GM19043 (cell line): ENCODE measurements around the gene SPECC1L.

Source experiments
- ATAC-seq: cut with Tn5 transposase; IDR thresholded peaks from one replicate; pipeline ENCODE4 v1.9.1; 2021; ENCODE audit warnings: low read depth; ENCODE audit not compliant: unreplicated experiment

The SPECC1L gene

GRCh38 chr22:24355574-24355973 is 84.9 kb downstream of the SPECC1L start:
- no peak for ATAC-seq

GRCh38 chr22:24357547-24357946 is 86.9 kb downstream of the SPECC1L start:
- ATAC-seq: no peak

- no peak for ATAC-seq
Measured at GRCh38 chr22:24358105-24358836, 87.6 kb downstream of the SPECC1L start.

- no peak for ATAC-seq
Measured at GRCh38 chr22:24359452-24360120, 89.0 kb downstream of the SPECC1L start.

GRCh38 chr22:24361976-24362646 is 91.5 kb downstream of the SPECC1L start:
- ATAC-seq: no peak

- no peak for ATAC-seq
Measured at GRCh38 chr22:24363243-24363642, 92.6 kb downstream of the SPECC1L start.

- ATAC-seq: no peak
Measured at GRCh38 chr22:24366701-24367100, 96.1 kb downstream of the SPECC1L start.

GRCh38 chr22:24367841-24368240 is 97.2 kb downstream of the SPECC1L start:
- no peak for ATAC-seq

GRCh38 chr22:24370401-24370800 is 99.8 kb downstream of the SPECC1L start:
- ATAC-seq: no peak

GRCh38 chr22:24376002-24376401 is 105.4 kb downstream of the SPECC1L start:
- no peak for ATAC-seq

- ATAC-seq: no peak
Measured at GRCh38 chr22:24376586-24376985, 106.0 kb downstream of the SPECC1L start.

- no peak for ATAC-seq
Measured at GRCh38 chr22:24379536-24379935, 108.9 kb downstream of the SPECC1L start.

GRCh38 chr22:24380220-24380904 is 109.7 kb downstream of the SPECC1L start:
- no peak for ATAC-seq

- ATAC-seq: no peak
Measured at GRCh38 chr22:24380905-24381230, 110.2 kb downstream of the SPECC1L start.

GRCh38 chr22:24383061-24383460 is 112.4 kb downstream of the SPECC1L start:
- no peak for ATAC-seq

GRCh38 chr22:24384131-24384530 is 113.5 kb downstream of the SPECC1L start:
- no peak for ATAC-seq

- ATAC-seq: no peak
Measured at GRCh38 chr22:24386937-24387471, 116.4 kb downstream of the SPECC1L start.

GRCh38 chr22:24389680-24390079 is 119.0 kb downstream of the SPECC1L start:
- ATAC-seq: no peak

- no peak for ATAC-seq
Measured at GRCh38 chr22:24390156-24390555, 119.5 kb downstream of the SPECC1L start.

GRCh38 chr22:24390576-24390975 is 119.9 kb downstream of the SPECC1L start:
- no peak for ATAC-seq

GRCh38 chr22:24391836-24392217 is 121.2 kb downstream of the SPECC1L start:
- ATAC-seq: no peak
